ENCODE results near the gene PPP2R3A. TPM values are rescaled to one million over a fixed set of nuclear protein-coding genes. Genes with fewer than 3 reads are reported as not detected.
"Not testable (repeated sequence)": the region's sequence is repeated elsewhere in the genome, so short reads cannot be mapped to it uniquely, and the experiment has no call there.

Gene PPP2R3A
- total and polyA plus RNA-seq, 9 donors = 4.6 to 17.7 (median 12.2) TPM

DNA sequence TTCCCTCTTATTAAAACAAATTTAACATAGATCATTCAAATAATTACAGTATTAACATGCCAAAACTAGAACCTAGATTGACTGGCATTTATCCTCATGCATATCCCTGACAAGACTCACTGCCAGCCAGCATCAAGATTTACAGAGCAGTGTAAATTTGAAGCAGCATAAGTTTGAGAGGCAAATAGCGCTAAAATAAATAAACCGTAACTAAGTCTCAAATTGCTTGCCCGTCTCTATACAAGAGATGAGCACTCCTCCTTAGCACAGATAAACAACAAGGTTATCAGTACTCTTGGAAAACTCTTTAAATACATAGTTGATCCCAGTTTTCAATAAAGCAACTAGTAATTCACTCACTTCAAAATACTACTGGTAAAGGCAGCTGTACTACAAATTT, 201.0 kb downstream of the PPP2R3A start:
- Histone ChIP-seq H3K9me3 (no peaks in the 10 kb centered on the region), H3K27me3 (no peaks in the 10 kb centered on the region), H3K27ac (no peak overlapping the region), H3K4me3 (no peak overlapping the region), H3K4me1 (ENCODE audit: insufficient read depth) (peaks cover 11% of the 10 kb centered on the region), H3K36me3 (no peaks in the 10 kb centered on the region)
- no peak for DNase-seq
- TF ChIP-seq POLR2A (IDR thresholded peaks at IDR 0.05) = no peak
- TF ChIP-seq, protein P1, sequence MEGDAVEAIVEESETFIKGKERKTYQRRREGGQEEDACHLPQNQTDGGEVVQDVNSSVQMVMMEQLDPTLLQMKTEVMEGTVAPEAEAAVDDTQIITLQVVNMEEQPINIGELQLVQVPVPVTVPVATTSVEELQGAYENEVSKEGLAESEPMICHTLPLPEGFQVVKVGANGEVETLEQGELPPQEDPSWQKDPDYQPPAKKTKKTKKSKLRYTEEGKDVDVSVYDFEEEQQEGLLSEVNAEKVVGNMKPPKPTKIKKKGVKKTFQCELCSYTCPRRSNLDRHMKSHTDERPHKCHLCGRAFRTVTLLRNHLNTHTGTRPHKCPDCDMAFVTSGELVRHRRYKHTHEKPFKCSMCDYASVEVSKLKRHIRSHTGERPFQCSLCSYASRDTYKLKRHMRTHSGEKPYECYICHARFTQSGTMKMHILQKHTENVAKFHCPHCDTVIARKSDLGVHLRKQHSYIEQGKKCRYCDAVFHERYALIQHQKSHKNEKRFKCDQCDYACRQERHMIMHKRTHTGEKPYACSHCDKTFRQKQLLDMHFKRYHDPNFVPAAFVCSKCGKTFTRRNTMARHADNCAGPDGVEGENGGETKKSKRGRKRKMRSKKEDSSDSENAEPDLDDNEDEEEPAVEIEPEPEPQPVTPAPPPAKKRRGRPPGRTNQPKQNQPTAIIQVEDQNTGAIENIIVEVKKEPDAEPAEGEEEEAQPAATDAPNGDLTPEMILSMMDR (IDR thresholded peaks at IDR 0.05) = no peak
- no peak for TF ChIP-seq EP300 (IDR thresholded peaks at IDR 0.05)
- 53 to 74% (median 61%) methylated on average over 3 of the region's 3 CpGs for WGBS, 3 donors
- intact Hi-C loops (cut with DNase I) = no loop called here

DNA sequence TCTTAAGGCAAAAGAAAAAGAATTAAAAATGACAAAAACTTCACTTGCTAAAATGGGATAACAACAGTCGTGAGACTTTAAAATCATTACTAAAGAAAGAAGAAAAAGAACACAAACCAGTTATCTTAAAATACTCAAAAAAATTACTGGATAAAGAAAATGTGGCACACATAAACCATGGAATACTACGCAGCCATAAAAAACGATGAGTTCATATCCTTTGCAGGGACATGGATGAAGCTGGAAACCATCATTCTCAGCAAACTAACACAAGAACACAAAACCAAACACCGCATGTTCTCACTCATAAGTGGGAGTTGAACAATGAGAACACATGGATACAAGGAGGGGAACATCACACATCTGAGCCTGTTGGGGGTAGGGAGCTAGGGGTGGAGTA, 202.7 kb downstream of the PPP2R3A start:
- not testable (repeated sequence) for H3K4me1 ChIP-seq (ENCODE audit: insufficient read depth)
- WGBS, 3 donors = 90 to 94% (median 92%) methylated on average over 4 of the region's 4 CpGs

DNA sequence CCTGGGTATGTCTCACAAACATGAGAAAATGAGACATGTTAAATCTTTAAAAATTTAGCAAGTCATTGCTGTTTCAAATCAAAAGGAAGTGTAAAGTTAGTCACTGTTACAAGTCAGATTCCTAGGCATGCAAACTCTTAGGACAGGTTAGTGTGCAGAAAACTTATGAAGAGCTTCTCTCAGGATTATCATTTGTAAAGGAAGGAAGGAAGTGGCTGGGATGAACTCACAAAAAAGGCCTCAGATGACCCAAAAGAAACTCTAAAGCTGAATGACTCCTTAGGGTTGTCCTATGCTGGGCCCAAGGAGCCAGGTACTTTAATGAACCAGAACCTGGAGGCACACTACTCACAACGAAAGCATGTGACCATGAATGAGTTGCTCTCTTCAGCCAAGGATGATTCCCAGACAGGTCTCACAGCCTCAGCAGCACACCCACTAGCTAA, 205.6 kb downstream of the PPP2R3A start:
- intact Hi-C loops (cut with DNase I) = no loop called here
- H3K4me3 ChIP-seq = no peak overlapping the region
- peaks cover 3% of the 10 kb centered on the region for H3K4me1 ChIP-seq (ENCODE audit: insufficient read depth)
- WGBS, 3 donors = 47 to 61% (median 58%) methylated on average over 1 of the region's 1 CpG
- TF ChIP-seq POLR2A (IDR thresholded peaks at IDR 0.05) = no peak
- no peak for TF ChIP-seq EP300 (IDR thresholded peaks at IDR 0.05)
- TF ChIP-seq, protein P1 (IDR thresholded peaks at IDR 0.05) = no peak
- no peaks in the 10 kb centered on the region for H3K27me3 ChIP-seq
- H3K27ac ChIP-seq = no peak overlapping the region
- no peak for DNase-seq
- no peaks in the 10 kb centered on the region for H3K9me3 ChIP-seq
- H3K36me3 ChIP-seq = no peaks in the 10 kb centered on the region

More for the DNA sequence above, 202.7 kb downstream of the PPP2R3A start:
- H3K9me3 ChIP-seq; H3K4me3 ChIP-seq; DNase-seq; H3K27me3 ChIP-seq; H3K27ac ChIP-seq; intact Hi-C loops (cut with DNase I); H3K36me3 ChIP-seq: not testable (repeated sequence)

DNA sequence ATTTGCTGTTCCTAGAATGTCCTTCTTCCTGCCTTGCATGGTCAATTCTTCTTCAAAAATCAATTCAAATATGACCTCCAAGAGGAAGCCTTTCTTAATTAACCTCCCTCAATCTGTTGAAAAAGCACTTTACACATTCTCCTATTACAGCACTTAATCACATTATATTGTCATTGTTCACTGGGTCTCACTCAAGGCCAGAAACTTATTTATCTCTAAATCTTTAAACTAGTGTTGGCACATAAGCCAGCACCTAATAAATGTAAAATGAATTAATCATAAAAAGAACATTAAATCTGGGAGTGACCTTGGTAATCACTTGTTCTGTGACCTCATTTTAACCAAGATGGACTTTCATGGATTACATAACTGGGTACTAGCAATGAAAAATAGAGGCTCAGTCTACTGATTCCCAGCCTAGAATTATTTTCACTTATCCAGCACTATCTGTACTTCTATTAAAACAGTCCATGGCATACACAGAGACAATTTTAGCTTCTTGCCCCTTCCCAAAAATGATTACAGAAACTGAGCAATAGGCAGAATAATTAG, 208.5 kb downstream of the PPP2R3A start:
- DNase-seq = no peak
- Histone ChIP-seq H3K9me3 (no peaks in the 10 kb centered on the region), H3K36me3 (no peaks in the 10 kb centered on the region), H3K4me3 (no peak overlapping the region), H3K27ac (no peak overlapping the region), H3K4me1 (ENCODE audit: insufficient read depth) (peaks cover 1% of the 10 kb centered on the region), H3K27me3 (no peaks in the 10 kb centered on the region)
- no peak for TF ChIP-seq EP300 (IDR thresholded peaks at IDR 0.05)
- TF ChIP-seq POLR2A (IDR thresholded peaks at IDR 0.05) = no peak
- TF ChIP-seq, protein P1 (IDR thresholded peaks at IDR 0.05) = no peak
- intact Hi-C loops (cut with DNase I) = no loop called here

DNA sequence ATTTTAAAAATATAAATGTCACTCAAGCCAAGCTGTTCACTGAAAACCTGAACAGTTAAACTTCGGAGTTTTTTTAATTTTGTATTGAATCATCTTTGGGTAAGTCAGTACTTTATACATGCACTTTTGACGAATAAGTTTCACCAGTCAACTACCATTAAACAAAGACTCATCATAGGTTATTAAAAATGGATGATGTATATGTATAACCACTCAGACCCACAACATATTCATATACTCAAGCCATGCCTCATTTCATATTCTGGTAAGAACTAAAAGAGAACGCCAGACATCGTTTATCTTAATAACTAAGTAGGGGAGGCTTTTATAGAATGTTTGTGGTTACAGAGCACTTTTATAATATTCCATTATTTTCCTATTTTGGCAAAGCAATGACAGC, 212.3 kb downstream of the PPP2R3A start:
- H3K9me3 ChIP-seq = no peaks in the 10 kb centered on the region
- TF ChIP-seq, protein P1 (IDR thresholded peaks at IDR 0.05) = no peak
- TF ChIP-seq POLR2A (IDR thresholded peaks at IDR 0.05) = no peak
- no peak for TF ChIP-seq EP300 (IDR thresholded peaks at IDR 0.05)
- no peaks in the 10 kb centered on the region for H3K36me3 ChIP-seq
- H3K4me3 ChIP-seq = no peak overlapping the region
- H3K4me1 ChIP-seq (ENCODE audit: insufficient read depth) = peaks cover 7% of the 10 kb centered on the region
- intact Hi-C loops (cut with DNase I) = no loop called here
- no peak overlapping the region for H3K27ac ChIP-seq
- H3K27me3 ChIP-seq = no peaks in the 10 kb centered on the region
- WGBS, 3 donors = 39 to 43% (median 40%) methylated on average over 4 of the region's 4 CpGs
- no peak for DNase-seq

Data from ovary (tissue), 9 donors.